Sigmoid colon (tissue), 4 donors: ENCODE results near the gene OTOGL.

Source experiments
- CTCF ChIP-seq, 4 experiments: fragments of 450-650 bp in 3 of 4; fragments of 200-600 bp in 1 of 4; IDR thresholded peaks; one replicate each; pipeline ENCODE4 v1.5.1; 2016 to 2019; ENCODE audit warnings: antibody characterized with exemption in 4 of 4, mild to moderate bottlenecking in 3 of 4, moderate library complexity in 2 of 4
- EP300 ChIP-seq, 4 donors: sonication (generic); formaldehyde crosslinking; IDR thresholded peaks; one replicate each; pipeline ENCODE4 v1.6.1; 2017; ENCODE audit warnings: antibody characterized with exemption in 4 of 4
- POLR2A ChIP-seq, 2 donors: fragments of 450-650 bp; IDR thresholded peaks; one replicate each; pipeline ENCODE4 v1.6.1; 2016; ENCODE audit warnings: antibody characterized with exemption in 2 of 2, mild to moderate bottlenecking in 2 of 2, moderate library complexity in 2 of 2

- TF ChIP-seq POLR2A (IDR thresholded peaks at IDR 0.05) (no peak), CTCF (IDR thresholded peaks at IDR 0.05) (no peak), EP300 (IDR thresholded peaks at IDR 0.05) (no peak)
These were observed 281.8 kb downstream of the OTOGL start for GRCh38 chr12:80381121-80381520.
